ENCODE data around the gene SLC22A23. TPM values are rescaled to one million over a fixed set of nuclear protein-coding genes. Genes with fewer than 3 reads are reported as not detected.
A peak's percentile ranks its signal among the peaks of the same experiment; 100 is the strongest.

The SLC22A23 gene
- total and polyA plus RNA-seq, 8 donors: 5.9 to 241 (median 18.9) TPM

DNA sequence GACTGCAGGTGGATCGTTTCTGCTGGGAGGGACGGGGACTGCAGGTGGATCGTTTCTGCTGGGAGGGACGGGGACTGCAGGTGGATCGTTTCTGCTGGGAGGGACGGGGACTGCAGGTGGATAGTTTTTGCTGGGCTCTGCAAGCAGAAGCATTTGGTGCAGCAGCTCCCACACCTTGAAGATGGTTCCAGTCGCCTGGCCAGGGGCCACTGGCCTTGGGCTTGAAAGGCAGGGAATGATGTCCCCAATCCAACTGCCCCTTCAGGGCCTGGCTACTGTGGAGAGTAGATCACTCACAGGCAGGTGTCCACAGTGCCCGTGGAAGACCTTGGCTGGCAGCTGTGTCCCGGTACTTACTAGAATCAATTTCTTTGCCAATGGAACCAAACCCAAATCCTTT, 129.9 kb downstream of the SLC22A23 start:
- peak in 1 of 2 donors; percentile 20 for DNase-seq

DNA sequence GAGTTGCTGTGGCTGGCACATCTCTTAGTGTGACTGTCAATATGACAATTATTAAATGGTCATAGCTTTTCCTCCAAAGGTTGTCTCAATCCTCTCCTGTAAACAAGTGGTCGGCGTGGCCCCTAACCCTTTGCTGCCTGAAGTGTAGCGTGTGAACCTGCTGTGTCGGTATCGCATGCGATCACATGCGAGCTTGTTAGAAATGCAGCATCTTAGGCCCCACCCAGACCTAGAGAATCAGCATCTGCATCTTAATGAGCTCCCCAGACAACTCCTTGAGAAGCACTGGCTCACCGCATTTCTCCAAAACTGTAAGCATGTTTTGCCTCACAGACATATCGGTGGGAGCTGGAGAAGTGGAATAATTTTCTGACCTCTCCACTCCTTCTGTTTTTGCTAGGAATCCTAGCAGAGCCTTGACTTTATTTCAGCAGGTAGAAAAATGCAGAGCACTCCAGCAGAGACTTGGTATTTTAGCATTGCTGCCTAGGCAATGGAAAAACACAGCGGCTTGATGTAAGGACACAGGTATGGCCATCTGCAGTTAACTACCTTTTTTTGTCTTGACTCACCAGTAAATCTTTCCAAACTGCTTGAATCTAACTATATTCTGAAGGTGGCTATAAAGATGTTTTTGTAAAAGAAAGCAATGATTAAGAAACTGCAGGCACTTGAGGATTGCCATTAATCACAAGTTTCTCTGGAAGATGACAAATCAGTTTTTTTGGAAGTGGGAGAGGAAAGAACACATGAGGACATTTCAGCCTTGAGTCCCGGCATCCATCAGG, 130.5 kb downstream of the SLC22A23 start:
- DNase-seq: peak in 1 of 2 donors; percentile 13
- no peak overlapping the region for H3K4me3 ChIP-seq
- H3K27me3 ChIP-seq: no peaks in the 10 kb centered on the region
- intact Hi-C loops (cut with DNase I; ENCODE audit: low total_unique reads): no loop called here
- TF ChIP-seq POLR2A (IDR thresholded peaks at IDR 0.05): no peak
- TF ChIP-seq POLR2AphosphoS5 (IDR thresholded peaks at IDR 0.05): no peak
- TF ChIP-seq, protein P1, sequence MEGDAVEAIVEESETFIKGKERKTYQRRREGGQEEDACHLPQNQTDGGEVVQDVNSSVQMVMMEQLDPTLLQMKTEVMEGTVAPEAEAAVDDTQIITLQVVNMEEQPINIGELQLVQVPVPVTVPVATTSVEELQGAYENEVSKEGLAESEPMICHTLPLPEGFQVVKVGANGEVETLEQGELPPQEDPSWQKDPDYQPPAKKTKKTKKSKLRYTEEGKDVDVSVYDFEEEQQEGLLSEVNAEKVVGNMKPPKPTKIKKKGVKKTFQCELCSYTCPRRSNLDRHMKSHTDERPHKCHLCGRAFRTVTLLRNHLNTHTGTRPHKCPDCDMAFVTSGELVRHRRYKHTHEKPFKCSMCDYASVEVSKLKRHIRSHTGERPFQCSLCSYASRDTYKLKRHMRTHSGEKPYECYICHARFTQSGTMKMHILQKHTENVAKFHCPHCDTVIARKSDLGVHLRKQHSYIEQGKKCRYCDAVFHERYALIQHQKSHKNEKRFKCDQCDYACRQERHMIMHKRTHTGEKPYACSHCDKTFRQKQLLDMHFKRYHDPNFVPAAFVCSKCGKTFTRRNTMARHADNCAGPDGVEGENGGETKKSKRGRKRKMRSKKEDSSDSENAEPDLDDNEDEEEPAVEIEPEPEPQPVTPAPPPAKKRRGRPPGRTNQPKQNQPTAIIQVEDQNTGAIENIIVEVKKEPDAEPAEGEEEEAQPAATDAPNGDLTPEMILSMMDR (IDR thresholded peaks at IDR 0.05): no peak
- no peak for TF ChIP-seq EP300 (IDR thresholded peaks at IDR 0.05)
- no peak overlapping the region for H3K27ac ChIP-seq
- no peaks in the 10 kb centered on the region for H3K9me3 ChIP-seq
- peaks cover 0 to 8% (median 0%) of the 10 kb centered on the region in 4 donors for H3K36me3 ChIP-seq
- peaks cover 12 to 48% (median 32%) of the 10 kb centered on the region in 4 donors for H3K4me1 ChIP-seq
- WGBS, 5 donors: 90 to 94% (median 93%) methylated on average over 11 of the region's 11 CpGs

More for the DNA sequence above, 129.9 kb downstream of the SLC22A23 start:
- Histone ChIP-seq H3K27me3 (no peaks in the 10 kb centered on the region), H3K27ac (no peak overlapping the region), H3K9me3 (no peaks in the 10 kb centered on the region), H3K36me3 (peaks cover 0 to 8% (median 0%) of the 10 kb centered on the region in 4 donors), H3K4me3 (no peak overlapping the region), H3K4me1 (peaks cover 12 to 44% (median 32%) of the 10 kb centered on the region in 4 donors)
- intact Hi-C loops (cut with DNase I; ENCODE audit: low total_unique reads): no loop called here
- TF ChIP-seq, protein P1 (IDR thresholded peaks at IDR 0.05): no peak
- WGBS, 5 donors: 76 to 85% (median 83%) methylated on average over 9 of the region's 9 CpGs

DNA sequence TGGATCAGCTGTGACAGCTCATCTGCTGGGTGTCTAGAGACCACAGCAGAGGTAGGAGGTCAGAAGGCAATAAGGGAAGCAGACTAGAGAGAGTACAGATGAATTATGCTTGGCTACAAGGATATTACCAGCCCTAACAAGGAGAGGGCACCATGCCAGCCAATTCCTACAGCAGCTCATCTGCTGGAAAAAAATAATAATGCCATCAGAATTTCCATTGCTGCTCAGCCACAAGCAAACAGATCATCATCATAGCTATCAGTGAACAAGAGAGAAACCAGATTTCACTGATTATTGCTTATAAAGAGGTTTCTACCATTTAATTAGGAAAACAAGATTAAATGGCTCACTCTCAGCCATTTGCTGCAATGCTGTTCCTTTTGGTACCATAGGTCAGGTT, 131.6 kb downstream of the SLC22A23 start:
- peak overlapping the region in 3 of 5 donors; percentile 13 to 47 (median 34) for H3K27ac ChIP-seq
- intact Hi-C loops (cut with DNase I; ENCODE audit: low total_unique reads): no loop called here
- peak in 1 of 2 donors; percentile 79 for DNase-seq

DNA sequence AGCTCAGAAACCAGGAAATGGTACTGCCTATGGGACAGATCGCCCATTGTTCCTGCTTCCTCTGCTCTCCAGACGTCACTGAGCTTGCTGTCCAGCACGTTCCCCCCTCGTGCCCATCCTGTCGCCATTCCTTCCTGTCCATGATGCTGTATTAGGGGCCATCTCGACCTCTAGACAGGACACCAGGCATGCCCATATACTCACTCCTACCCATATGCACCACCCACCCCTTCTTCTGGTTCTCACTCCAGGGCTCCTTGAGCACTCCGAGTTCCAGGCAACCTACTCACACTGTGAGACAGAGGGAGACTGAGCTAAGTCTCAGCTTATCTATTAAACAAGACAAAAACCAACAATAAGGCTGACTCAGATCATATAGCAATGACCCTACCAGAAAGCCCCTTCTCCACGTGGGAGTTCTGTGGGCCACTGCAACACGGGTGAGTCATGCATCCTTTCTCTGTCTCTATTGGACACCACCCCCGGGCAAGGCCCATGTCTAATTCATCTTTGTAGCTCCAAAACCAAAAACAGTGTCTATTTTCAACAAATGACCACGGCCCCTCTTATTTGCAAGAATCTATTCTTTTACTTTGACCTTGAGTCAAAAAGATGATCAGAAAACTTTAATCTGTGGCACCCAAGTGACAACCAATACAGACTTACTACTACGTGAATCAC, 132.4 kb downstream of the SLC22A23 start:
- H3K9me3 ChIP-seq: no peaks in the 10 kb centered on the region
- no peak overlapping the region for H3K4me3 ChIP-seq
- peaks cover 12 to 39% (median 27%) of the 10 kb centered on the region in 4 donors for H3K4me1 ChIP-seq
- peak overlapping the region in 4 of 5 donors; percentile 13 to 60 (median 51) for H3K27ac ChIP-seq
- no peaks in the 10 kb centered on the region for H3K27me3 ChIP-seq
- intact Hi-C loops (cut with DNase I; ENCODE audit: low total_unique reads): no loop called here
- TF ChIP-seq, protein P1 (IDR thresholded peaks at IDR 0.05): no peak
- TF ChIP-seq EP300 (IDR thresholded peaks at IDR 0.05) (no peak), POLR2A (IDR thresholded peaks at IDR 0.05) (no peak), POLR2AphosphoS5 (IDR thresholded peaks at IDR 0.05) (no peak)
- H3K36me3 ChIP-seq: peaks cover 0 to 8% (median 5%) of the 10 kb centered on the region in 4 donors
- peak in 1 of 2 donors; percentile 75 for DNase-seq
- 61 to 68% (median 66%) methylated on average over 12 of the region's 12 CpGs for WGBS, 5 donors

More for the DNA sequence above, 131.6 kb downstream of the SLC22A23 start:
- Histone ChIP-seq H3K9me3 (no peaks in the 10 kb centered on the region), H3K4me3 (no peak overlapping the region), H3K36me3 (peaks cover 0 to 8% (median 0%) of the 10 kb centered on the region in 4 donors), H3K4me1 (peaks cover 12 to 47% (median 31%) of the 10 kb centered on the region in 4 donors), H3K27me3 (no peaks in the 10 kb centered on the region)
- no peak for TF ChIP-seq POLR2AphosphoS5 (IDR thresholded peaks at IDR 0.05)

Data from stomach (tissue), 9 donors.